ENCODE measurements around the gene TMEM115. TPM values are rescaled to one million over a fixed set of nuclear protein-coding genes. Genes with fewer than 3 reads are reported as not detected.

Gene TMEM115
- total and polyA plus RNA-seq, 9 of the 15 experiments (the other 6 are each of a cell fraction or from before 2014, with no cell fraction given) = 1.6 to 26.9 (median 14.1) TPM

- TF ChIP-seq CEBPZ (IDR thresholded peaks at IDR 0.05; ENCODE audit: borderline replicate concordance, low read depth, low read length) = no peak
- TF ChIP-seq MLLT1 (IDR thresholded peaks at IDR 0.05) = no peak
- TF ChIP-seq HINFP (tag; conservative IDR thresholded peaks at IDR 0.05; ENCODE audit: low read depth) = no peak
- no peak for TF ChIP-seq RFX5 (IDR thresholded peaks at IDR 0.05; ENCODE audit: low read depth, low read length)
- no peak for TF ChIP-seq ARID3B (CRISPR knock-in tag; IDR thresholded peaks at IDR 0.05; ENCODE audit: borderline replicate concordance)
- TF ChIP-seq HNRNPH1 (optimal IDR thresholded peaks at IDR 0.05; ENCODE audit: low read depth, low read length) = no peak
- TF ChIP-seq HMGXB4 (CRISPR knock-in tag; IDR thresholded peaks at IDR 0.05) = no peak
- peak; percentile 51; the same call in 1 of the 2 replicates for TF ChIP-seq NR1H2 (CRISPR knock-in tag; IDR thresholded peaks at IDR 0.05)
- TF ChIP-seq MEF2A (IDR thresholded peaks at IDR 0.05; ENCODE audit: control insufficient read depth, low read depth, low read length) = no peak
- TF ChIP-seq EGR1 (conservative IDR thresholded peaks at IDR 0.05) = 0 out of 2 replicates have a peak, but pooled peaks have one; percentile 7
- TF ChIP-seq CSDE1 (IDR thresholded peaks at IDR 0.05) = no peak
- TF ChIP-seq ZBTB9 (CRISPR knock-in tag; IDR thresholded peaks at IDR 0.05) = peak; percentile 69; the same call in 1 of the 2 replicates
- no peak for TF ChIP-seq NFE2 (IDR thresholded peaks at IDR 0.05; ENCODE audit: low read depth)
- TF ChIP-seq ZNF444 (CRISPR knock-in tag; IDR thresholded peaks at IDR 0.05) = no peak
- no peak for TF ChIP-seq CBFA2T3 (IDR thresholded peaks at IDR 0.05)
Measured at GRCh38 chr3:50350527-50351322, 8.6 kb downstream of the TMEM115 start, which contains the start of the genes CYB561D2 and NPRL2 (continued).
